OCI-M1 (cell line): ENCODE data around the gene KIF26B.
"Not testable (repeated sequence)": the region's sequence is repeated elsewhere in the genome, so short reads cannot be mapped to it uniquely, and the experiment has no call there.

Experiments used
- DNase-seq: peaks from one replicate; lab custom pipeline; 2025; lab: John Stamatoyannopoulos, UW

Gene KIF26B

GRCh38 chr1:245700631-245701030, 545.8 kb downstream of the KIF26B start:
- DNase-seq = no peak

DNA sequence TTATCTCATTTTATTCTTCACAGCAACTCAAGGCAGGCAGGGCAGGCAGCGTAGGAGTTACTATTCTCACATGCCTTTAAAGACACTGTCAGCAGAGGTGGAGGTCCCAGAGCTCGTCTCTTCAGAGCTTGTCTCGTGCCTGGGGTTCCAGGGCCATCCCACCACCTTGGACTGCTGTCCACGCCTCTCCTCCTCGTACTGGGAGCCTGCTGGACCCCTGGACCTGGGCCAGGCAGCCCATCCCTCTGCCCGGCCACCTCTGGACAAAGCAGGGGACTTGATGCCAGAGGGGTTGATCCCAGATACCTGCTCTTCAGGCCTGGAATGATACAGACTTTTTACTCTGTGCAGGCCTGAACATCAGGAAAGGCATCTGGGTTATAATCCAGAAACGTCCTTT, 546.8 kb downstream of the KIF26B start:
- DNase-seq = no peak

DNA sequence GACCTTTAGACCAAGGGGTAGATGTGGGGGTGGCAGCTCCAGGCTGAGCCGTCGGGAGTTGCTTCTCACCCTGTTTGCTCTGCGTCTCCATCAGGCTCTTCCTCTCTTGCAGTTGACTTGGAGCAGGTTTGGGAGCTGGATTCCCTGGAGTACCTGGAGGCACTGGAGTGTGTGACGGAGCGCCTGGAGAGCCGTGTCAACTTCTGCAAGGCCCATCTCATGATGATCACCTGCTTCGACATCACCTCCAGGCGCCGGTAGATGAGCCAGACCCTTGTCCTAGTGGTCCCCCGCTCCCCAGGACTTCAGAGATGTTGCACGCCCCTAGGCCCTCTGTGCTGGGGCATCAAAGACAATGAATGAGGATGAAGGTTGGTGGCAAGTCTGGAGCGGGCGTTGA, 547.6 kb downstream of the KIF26B start:
- DNase-seq = no peak

DNA sequence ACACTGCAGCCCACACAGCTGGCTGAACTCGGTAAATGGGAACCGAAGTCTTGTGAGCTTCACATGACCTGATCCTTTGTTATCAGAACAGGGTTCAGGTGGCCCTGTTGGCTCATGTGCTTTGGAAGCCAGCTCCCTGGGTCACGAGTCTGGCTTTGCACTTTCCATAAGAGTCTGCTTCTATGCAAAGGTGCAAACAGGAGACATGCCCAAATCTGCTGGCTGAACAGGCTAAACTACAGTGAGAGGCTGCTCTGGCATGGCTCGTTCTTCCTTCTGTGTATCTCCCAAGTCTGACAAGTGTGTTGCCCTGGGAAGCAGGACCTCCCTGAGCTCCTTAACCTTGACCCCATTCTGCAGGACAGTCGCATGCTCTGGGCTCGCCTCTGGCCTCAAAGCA, 549.6 kb downstream of the KIF26B start:
- DNase-seq = no peak

GRCh38 chr1:245704765-245705164, 550.0 kb downstream of the KIF26B start:
- no peak for DNase-seq

DNA sequence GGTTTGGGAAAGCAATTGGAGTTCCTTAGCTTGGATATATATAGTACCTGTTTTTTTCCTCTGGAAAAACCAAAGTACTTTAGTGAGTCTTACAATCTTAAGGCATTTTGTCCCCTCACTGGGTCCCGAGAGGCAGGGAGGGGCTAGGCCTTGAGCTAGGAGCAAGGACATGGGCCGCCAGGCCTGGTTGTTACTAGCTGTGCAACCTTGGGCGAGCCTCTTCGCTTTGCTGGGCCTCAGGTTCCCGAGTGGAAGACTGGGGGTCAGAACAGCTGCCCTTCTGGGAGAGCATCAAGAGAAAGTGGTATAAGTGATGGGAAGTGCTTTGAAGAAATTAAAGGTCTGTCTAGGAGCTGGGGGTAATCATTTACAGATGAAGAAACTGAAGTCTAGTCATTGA, 553.2 kb downstream of the KIF26B start:
- no peak for DNase-seq

GRCh38 chr1:245710961-245711903, 556.4 kb downstream of the KIF26B start:
- no peak for DNase-seq

GRCh38 chr1:245714027-245714426, 559.2 kb downstream of the KIF26B start:
- DNase-seq = not testable (repeated sequence)

DNA sequence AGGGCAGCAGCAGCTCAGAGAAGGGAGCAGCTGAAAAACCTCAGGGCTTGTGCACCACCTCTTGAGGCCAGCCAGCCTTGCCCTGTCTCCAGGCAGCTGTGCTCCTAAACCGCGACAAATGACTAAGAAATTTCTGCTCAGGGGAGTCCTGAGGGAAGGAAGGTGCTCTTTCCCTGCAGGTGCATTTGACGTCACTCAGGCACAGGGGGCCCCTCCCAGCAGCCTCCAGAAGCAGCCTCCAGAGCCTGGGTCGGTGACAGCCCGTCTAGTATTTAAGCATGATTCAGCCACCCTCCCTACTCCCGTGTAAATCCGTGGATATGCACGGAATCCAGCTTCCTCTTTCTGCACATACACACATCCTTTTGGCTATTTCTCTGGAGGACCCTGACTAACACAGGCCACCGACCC, 560.5 kb downstream of the KIF26B start:
- DNase-seq = no peak

- DNase-seq = no peak
Observed at GRCh38 chr1:245715970-245716369, 561.2 kb downstream of the KIF26B start.

- DNase-seq = no peak
Observed at GRCh38 chr1:245716561-245716960, 561.8 kb downstream of the KIF26B start.

GRCh38 chr1:245717611-245718010, 562.8 kb downstream of the KIF26B start:
- DNase-seq = no peak

DNA sequence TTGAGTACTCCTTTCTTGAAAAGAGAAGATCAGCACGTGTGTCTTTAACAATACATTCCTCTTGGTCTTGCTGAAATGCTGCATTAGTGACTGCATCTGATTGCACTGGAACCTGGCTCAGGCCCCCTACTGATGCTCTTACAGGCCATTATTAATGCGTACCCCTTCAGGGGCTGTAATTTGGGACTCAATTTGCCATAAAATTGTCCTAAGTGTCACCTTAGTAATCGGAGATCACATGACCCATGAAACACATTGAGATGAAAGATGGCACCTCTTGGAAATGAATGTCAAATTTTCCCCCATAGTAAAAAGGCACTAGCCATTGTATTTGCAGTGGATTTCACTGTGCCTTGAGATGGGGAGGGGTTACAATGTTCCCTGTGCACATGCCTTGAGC, 563.3 kb downstream of the KIF26B start:
- no peak for DNase-seq

- no peak for DNase-seq
Observed at GRCh38 chr1:245718951-245719350, 564.2 kb downstream of the KIF26B start.

- no peak for DNase-seq
Observed at GRCh38 chr1:245721488-245721887, 566.7 kb downstream of the KIF26B start.

GRCh38 chr1:245728035-245728434, 573.2 kb downstream of the KIF26B start:
- DNase-seq = not testable (repeated sequence)

GRCh38 chr1:245730801-245731200, 576.0 kb downstream of the KIF26B start:
- no peak for DNase-seq

DNA sequence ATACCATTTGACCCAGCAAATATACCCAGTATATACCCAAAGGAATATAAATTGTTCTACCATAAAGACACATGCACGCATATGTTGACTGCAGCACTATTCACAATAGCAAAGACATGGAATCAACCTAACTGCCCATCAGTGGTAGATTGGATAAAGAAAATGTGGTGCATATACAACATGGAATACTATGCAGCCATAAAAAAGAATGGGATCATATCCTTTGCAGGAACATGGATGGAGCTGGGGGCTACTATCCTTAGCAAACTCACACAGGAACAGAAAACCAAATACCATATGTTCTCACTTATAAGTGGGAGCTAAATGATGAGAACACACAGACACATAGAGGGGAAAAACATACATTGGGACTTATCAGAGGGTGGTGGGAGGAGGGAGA, 585.6 kb downstream of the KIF26B start:
- DNase-seq = not testable (repeated sequence)

DNA sequence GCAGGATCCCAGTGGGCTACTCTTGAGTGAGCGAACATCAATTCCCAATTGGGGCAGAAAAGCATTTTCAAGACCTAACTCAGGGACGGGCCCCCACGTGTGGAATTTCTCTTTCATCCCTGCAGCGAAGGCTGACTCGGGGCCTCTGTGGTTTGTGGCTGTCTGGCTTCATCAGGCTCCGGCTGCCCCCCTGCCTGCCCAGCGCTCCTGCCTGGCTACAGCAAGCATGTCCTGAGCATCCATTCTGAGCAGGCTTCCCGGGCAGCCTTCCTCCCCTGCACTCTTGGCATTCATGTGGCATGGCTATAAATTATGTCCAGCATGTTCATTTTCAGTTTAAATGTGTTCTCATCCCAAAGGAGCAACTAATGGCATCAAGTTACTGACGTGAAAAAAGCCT, 588.1 kb downstream of the KIF26B start:
- DNase-seq = no peak

GRCh38 chr1:245748240-245748639, 593.5 kb downstream of the KIF26B start:
- DNase-seq = no peak

DNA sequence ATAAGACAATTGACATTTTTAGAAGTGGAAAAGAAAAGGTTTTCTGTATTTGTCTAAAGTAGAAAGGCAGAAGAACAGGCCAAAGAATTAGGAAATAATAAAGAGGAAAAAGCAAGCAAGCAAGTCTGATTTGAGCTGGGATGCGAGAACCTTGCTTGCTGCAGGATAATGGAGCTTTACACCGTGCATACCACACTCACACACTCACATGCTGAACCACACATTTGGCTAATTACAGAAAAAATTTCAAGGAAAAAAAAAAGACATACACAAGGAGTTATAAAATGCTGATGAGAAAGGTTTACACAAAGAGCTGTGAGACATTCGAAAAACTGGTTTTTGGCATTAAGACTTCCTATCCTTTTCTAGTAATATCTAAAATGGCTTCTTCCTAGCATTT, 593.9 kb downstream of the KIF26B start:
- no peak for DNase-seq

- no peak for DNase-seq
Observed at GRCh38 chr1:245749053-245749452, 594.3 kb downstream of the KIF26B start.

- no peak for DNase-seq
Observed at GRCh38 chr1:245750261-245750660, 595.5 kb downstream of the KIF26B start.

DNA sequence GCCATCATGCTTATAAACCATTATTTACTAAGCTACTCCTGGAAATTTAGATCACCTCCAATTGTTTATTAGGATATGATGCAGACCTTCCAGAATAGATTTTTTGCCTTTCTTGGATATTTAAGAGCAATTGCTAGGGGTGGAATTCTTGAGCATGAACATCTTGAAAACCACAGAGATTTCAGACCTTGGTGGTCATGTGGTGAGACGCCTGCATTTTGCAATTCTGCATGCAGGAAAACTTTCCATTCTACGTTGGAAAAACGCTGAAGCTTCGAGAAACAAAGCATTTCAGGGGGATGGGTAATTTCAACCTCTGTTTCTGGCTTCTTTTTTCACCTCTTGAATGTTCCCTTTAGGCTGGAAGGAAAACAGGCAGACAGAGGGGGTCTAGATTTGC, 596.3 kb downstream of the KIF26B start:
- DNase-seq = no peak
